NCI-H226 (cell line): ENCODE data around the gene CHN2.

Experiments
- DNase-seq: peaks from one replicate; pipeline ENCODE4 v3.0.0-alpha.2; 2015

CHN2 gene

DNA sequence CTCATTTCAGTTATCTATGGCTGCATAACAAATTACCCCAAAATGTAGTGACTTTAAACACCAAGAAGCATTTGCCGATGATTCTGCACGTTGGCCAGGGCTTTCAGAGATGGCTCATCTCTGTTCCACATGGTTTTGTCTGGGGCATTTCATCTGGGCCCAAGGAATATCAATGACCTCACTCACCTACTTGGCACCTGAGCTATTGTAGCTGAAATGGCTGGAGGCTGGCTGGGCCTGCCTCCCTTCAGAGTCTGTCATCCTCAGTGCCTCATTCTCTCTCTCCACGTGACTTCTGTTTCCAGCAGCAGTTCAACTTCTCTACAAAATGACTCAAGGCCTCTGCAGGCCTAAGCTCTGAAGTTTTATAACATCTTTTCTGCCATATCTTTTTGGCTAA is 249.7 kb downstream of the CHN2 start:
- DNase-seq = no peak

DNA sequence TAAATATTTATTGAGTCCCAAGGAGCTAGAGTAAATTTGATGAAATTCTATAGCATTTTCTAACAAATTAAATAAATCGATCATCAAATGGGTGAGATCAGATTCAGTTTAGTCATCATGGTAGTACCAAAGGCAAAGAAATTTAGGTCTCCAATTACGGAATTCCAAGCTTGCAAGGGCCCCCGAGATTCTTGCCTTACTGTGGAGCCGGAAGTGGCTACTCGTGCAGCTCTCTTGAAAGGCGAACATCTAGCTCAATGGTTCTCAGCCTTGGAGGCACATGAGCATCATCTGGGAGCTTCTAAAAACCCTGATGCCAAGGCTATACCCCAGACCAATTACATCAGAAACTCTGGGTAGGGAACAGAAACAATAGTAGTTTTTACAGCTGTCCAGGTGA is 251.2 kb downstream of the CHN2 start:
- no peak for DNase-seq

DNA sequence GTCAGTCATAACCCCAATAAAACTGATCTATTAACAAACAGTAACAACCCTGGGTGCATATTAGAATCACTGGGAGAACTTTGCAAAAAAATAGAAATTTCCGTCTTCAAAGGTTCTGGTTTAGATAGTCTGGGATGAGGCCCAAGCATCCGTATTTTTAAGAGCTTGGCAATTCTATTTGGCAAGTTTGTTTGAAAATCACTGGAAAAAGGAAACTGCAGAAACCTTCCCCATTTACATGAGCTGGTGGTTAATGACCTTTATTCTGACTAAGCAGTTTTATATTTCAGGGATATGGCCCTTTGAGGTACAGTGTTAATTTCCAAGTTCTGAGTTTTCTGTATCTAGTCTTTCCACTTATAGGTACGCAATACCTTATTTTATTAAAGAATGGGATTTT is 253.3 kb downstream of the CHN2 start:
- no peak for DNase-seq

DNA sequence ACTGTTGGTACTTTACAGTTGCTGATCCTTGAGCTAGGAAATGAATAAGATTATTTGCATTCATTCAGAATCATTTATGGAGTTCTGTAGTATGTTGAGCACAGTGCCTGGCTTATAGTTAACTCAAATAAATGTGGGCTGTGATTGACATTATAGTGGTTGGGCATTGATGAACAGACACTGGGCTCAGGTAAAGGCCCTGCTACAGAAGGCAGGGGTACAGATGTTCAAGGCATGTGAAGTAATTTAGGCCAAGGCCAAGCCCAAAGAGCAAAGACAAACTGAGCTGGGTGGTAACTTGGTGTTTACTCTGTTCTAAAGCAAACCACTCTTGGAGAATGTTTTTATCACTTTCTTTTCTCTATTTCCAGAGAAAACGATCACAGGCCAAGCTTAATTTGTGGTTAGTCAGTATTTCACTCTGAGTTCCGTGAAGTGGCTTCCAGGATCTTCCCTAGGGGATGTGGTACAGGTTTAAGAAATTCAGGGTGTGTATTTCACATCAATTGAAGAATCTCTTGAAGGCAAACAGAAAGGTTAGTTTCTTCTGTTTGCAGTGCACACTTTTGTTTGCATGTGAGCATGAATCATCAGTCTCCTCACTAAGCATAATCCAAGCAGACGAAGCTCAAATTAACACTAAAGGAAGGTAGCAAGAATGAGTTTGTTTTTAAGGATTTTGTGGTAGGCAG is 255.1 kb downstream of the CHN2 start:
- no peak for DNase-seq

DNA sequence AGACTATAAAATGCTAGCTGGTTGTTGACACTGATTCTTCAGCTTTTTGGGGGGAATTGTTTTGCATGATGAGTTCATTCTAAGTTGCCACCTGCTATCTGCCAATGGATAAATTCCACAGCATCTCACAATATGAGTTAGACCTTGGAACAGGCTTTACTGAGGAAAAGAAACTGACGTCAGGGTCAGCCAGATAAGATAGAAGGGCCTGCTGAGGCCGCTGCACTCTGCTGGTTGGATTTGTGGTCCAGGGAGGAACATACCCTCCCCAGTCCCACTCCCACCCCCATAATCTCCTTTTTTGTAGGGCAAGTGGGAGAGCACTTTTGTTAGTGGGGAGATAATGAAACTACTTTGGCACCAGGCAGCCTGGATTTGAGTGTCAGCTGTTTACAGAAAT is 258.4 kb downstream of the CHN2 start:
- DNase-seq = no peak

DNA sequence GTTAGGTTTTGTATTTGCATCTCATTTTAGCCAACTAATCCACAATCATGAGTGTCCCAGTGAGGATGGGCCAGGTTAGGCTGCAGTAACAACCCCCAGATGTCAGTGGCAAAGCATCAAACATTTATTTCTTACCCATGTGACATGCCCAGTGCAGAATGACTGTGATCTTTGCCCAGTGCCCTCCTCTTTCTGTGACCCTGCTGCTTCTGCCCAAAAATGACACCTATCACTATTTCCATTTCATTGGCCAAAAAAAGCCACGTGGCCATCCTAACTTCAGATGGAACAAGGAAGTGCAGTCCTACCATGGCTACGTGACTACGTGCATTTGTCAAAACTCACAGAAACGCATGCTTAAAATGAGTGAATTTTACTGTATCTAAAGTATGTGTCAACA is 259.9 kb downstream of the CHN2 start:
- DNase-seq = no peak

DNA sequence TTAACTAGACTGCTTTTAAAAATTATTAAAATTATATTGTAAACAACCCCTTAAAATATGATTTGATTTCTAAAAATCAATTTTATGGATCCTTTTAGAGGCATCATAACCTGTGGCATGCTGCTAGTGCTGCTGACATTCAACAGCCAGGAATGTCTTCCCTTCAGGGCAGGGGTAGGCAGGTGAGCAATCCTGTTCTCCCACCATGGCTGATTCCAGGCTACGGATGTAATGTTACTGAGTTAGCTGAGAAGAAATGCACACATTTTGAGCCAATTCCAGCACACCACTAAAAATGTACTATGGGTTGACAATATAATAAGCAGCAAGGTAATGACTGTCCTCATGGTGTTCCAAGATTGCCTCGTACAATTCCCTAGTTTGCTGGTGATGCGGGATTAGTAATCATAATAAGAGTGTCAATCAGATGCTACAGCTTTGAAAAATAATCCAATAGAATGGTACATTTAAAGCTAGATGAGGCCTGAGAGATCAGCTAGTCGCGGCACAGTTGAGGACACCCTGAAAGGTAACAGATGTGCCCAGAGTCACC is 260.4 kb downstream of the CHN2 start:
- no peak for DNase-seq

DNA sequence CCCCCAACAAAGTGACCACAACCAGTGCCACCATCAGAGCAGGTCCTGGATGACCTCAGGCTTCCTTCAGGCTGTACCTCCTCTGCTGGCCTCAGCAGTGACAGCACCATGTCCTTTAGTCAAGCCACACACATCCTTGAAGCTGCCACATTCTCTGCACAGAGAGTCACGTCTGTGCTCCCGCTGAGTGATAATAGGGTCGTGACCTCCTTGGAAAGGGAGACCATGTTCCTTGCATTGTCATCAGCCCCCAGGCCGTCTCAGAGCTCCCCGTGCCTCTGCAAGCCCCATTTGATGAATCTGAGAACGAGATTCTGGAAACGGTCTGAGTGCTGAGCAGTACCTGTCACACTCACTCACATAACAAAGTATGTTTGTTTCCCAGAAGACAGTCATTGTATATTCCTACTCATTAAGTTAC is 262.6 kb downstream of the CHN2 start:
- DNase-seq = no peak

DNA sequence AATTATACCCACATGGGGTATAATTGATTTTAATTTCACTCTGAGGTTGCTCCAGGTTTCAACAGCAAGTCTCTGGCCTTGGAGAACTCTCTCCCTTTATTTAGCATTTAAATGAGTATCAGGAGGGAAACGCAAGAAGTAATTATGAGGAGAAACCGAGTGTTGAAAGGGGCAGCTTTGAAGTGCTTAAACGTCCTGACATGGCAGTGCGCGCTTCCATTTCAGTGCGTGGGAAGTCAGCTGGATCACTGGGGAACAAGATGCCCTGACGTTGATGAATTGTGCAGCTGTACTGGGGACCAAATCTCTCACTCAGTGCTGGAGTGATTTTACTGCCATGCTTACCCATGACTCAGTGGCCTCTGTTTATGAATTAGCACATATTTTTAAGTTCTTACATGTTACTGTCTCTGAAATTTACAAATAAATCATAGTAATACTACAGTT is 263.0 kb downstream of the CHN2 start:
- DNase-seq = no peak

DNA sequence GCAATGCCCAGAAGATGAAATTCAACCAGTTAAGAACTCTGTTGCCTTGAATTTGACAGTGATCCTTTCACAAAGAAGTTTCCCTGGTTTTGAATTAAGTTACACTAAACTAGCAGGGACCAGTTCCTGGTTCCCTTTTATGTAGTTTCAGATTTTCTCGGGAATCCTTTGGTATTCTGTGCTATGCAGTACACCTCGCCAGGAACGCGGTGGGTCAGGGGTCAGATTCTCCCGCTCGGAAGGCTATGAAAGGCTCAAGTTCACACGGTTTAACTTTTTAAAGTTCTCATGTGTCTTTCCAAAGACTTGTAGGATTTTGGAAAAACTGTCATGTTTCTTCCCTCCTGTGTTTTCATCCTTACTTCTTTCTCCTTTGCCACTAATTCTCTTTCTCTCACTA is 264.4 kb downstream of the CHN2 start:
- DNase-seq = no peak

DNA sequence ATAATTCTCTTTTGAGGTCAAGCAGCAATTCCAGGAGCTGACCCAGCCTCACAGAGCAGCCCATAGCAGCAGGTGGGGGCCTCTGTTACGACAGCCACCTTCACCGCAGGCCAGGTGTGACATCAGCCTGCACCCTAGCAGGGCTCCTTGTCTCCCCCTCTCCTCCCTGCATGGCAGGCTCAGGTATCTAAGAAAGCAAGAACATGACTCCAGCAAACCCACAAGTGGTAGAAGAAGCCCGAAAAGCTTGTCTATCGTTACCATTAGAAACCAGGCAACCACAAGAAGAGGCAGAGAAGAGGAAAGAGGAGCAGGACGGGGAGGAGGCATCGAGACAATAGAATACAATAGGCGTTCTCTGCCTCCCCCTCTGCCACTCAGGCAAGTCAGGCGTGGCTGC is 265.0 kb downstream of the CHN2 start:
- DNase-seq = no peak

DNA sequence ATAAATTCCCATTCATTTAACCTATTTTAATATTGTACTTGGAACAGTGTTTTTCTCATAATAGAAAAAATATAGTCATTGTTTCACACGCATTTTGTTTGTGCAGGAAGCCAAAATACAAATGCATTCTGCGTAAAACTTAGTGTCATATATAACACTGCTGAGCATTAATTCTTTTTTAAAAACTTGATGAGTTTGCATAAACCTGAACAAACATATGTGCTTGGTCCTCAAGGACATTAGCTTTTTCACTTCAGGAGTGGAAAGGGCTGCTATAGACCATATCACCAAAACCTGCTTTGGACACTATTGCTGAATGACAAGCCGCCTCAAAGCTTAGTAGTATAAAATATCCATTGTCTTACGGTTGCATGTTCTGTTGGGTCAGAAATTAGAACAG is 267.4 kb downstream of the CHN2 start:
- no peak for DNase-seq

DNA sequence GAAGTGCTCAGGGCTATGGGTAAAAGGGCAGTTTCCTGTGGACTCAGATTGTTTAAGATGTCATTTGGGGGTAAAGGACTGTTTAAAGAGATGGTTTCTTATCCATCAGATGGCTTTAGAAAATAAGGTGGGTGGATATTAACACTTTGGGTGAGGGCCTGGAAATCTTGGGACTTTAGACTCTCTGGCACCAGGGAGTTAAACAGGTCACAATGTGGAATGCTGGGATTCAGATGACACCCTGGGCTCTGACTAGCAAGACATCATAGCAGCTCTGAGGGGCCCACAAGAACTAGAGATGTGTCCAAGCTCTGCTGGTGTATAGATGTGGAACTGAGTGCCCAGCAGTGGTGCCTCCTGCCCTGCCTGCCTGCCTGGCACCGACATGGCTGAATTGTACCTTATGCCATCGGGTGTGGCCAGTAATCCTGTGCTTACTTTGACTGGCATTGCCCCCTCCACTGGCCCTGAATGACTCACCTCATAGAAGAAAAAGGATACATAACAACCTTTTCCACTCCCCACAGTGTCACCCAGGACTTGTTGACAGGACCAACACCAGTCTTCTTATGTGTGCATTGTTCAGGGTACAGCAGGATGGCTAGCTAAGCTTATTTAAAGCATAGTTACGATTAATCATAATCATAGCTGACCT is 269.1 kb downstream of the CHN2 start:
- no peak for DNase-seq

DNA sequence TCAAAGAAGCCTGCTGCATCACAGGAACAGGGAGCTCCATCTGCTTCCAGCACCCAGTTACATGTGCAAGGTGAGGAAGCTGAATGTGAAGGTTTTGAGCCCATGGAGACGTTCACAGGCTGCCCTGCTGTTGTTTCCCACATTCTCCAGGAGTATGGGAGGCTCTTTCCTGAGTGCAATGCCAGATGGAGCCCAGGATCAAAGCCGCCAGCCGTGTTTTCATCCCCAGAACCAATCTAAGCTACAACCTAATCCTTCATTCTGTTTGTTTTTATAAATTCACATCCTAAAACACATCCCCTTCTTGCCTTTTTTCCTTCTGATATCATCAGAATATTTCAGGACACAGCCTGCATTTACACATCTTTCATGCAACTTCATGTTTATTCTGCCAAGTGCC is 270.2 kb downstream of the CHN2 start:
- DNase-seq = no peak

DNA sequence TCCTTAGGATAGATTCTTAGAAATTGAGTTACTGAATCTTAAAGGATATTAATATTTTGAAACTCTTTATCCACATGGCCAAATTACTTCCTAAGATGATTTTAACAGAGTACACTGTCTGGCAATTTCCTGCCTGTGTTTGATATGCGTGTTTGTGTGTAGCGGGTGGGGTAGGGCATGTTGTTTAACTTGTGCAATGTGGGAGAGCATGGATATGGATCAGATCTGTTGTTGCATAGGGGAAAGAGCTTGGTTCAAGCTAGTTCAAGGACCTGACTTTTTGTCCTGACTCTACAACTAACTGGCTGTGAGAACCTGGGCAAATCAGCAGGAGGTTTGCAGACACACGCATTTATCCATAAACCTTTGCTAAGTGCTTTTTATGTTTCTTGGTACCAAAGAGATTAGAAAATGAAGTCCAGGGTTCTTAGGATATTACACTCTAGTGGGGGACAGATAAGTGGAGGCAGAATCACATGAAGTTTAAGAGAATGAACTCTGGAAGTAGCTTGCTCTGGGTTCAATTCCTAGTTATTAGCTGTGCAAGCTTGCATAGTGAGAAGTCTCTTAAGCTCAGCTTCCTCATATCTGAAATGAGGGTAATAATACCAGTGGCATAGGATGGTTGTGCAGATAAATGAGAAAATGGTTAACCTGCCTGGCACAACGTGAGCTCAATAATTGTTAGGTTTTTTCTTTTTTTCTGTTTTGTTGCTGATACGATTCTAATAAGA is 272.8 kb downstream of the CHN2 start:
- no peak for DNase-seq

DNA sequence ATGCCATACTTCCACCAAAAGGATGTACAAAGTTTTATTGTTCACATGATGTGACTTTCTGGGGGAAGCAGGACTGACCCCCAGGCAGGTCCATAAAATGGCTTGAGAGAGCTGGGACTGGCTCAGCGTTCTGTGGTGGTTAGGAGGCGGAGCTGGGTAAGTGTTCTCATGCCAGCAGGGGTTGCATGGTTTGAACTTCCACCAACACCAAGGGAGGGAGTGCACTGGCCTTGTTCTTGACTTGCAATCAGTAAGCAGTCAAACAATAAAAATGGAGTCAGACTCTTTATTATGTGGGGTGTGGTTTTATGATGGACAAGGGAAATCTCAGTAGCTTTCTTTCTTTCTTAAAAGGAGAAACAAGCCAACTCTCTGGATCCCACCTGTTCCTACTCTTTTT is 273.6 kb downstream of the CHN2 start:
- no peak for DNase-seq

DNA sequence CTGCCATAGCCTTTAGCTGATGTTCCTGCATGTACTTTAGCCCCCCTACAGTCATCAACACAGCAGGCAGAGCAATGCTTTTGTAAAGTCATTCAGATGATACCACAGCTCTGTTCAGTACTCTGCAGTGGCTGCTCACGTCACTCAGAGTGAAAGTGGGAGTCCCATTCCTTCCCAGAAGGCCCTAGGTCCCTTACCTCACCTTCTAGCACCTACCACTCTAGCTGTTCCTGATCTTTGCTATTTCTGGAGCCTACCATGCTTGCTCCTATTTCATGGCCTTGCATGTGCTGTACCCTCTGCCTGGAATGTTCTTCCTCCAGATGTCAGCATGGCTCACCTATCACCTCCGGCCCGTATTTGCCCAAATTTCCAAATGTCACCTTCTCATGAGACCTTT is 274.7 kb downstream of the CHN2 start:
- no peak for DNase-seq

DNA sequence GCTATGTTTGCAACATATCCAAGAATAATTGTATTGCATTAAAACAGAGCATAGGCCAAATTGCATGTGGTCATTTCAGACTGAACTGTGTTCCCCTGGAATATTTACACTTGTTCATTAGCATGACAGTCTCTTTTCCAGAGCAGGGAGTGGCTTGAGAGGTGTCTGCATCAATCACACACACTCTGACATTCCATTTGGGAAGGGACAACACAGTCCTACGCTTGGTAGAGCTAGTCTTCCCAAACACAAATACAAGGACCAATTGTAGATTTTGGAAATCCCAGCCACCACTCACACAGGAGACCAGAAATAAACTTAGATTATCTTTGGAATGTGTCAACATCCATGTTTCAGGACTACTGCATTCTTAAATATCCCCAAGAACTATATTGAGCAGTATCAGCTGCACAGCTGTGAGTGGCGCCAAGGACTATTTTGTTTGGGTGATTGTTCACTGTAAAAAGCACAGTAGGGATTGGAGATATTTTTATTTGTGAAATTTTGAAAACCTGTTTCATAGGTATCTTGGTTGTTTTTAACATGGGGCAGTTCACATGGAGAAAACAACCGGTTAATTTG is 275.5 kb downstream of the CHN2 start:
- no peak for DNase-seq

DNA sequence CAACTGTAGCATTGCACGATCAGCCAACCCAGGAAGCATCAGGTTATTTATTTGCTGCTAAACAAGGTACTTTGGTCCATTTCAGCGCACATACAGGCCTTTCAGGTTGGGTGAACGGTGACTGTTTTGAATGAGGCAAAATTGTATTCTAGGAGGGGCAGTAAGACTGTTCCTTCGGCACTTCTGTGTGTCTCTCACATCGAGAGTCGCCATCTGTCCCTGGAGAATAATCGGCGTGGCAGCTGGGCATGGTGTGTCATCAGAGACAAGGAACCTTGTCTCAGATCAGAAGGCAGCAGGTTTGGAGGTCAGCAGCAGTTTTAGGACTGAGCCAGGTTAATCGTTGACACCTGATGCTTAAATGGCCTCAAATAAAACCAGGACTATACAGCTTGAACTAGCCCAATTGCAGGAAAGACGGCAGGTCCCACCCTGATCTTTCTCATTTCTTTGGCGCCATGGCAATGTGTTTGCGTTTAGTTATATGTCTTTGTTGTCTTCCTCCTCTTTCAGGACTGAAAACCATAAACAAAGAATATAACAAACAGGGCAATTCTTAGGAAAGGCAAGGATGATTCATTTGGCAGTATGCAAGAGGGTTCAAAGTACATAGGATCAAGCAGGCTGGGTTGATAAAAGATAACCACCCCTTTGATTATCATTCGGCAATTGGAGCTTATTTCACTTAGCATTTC is 277.0 kb downstream of the CHN2 start:
- DNase-seq = no peak

DNA sequence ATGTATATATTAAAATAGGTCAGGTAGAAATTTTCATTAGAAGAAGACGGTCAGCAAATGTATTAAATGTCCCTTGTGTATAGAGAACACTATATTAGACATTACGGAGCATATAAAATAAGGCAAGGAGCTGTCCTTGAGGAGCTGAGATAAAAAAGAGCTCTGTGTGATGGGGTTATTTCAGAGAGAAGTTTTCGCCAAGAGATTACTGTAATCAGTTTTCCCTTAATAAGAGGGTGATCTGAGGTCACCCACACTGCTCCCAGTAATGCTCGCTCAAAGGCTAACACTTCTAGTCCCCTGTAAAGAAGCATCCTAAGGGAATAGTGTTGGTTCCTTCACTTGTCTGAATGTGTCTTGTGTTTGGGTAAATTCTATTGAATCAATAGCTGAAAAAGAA is 282.3 kb downstream of the CHN2 start:
- DNase-seq = no peak

DNA sequence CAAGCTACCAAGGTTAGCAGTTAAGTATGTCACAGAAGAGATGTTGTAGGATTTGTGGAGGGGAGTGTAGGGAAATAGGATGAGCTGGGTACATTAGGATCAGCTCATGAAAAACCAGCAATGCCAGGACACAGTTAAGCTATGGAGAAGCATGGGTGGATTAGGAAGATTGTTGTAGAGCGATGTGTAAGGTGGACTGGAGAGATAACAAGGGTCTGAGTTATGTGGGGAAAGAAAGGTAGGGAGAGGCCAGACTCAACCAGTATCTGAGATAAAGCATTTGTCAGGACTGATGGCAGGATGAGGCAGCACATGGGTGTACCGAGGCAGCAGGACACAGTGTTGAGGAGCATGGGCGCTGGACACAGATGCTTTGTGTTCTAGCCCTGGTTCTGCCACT is 283.7 kb downstream of the CHN2 start:
- no peak for DNase-seq

DNA sequence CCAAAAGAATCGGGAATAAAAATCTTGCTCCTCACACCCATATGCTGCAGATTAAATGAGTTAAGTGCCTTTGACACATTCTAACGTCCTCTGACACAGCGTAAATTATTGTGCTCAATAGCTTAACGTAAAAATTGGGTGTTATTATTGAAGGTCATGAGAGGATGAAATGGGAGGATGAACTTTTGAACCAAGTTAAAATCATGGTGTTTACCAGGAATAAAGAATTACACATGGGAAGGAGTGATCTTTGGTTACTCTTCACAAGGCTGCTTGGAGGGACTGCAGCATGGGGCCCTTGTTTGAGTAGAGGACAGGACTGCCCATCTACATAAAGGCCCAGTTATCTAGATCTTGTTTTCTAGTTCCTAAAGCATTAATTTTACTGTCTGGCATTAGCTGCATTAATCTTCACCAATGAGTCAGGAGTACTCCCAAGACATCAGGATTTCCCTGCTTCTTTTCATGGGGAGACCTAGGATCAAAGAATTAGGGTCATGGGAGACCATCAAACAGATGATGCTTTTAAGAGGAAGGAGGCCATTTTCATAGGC is 284.2 kb downstream of the CHN2 start:
- no peak for DNase-seq
